HG03045 (cell line): ENCODE results near the gene RAB3C.

ENCODE experiments used
- ATAC-seq: cut with Tn5 transposase; IDR thresholded peaks from one replicate; pipeline ENCODE4 v1.9.1; 2021; ENCODE audit warnings: mild to moderate bottlenecking, moderate library complexity; ENCODE audit not compliant: unreplicated experiment

Gene RAB3C

GRCh38 chr5:58765058-58765457, 182.2 kb downstream of the RAB3C start:
- no peak for ATAC-seq

GRCh38 chr5:58767104-58767503, 184.2 kb downstream of the RAB3C start:
- ATAC-seq: no peak

GRCh38 chr5:58770136-58770535, 187.3 kb downstream of the RAB3C start:
- no peak for ATAC-seq

GRCh38 chr5:58771796-58772195, 188.9 kb downstream of the RAB3C start:
- no peak for ATAC-seq

- no peak for ATAC-seq
These were observed 191.0 kb downstream of the RAB3C start for GRCh38 chr5:58773744-58774441.

- ATAC-seq: no peak
These were observed 192.1 kb downstream of the RAB3C start for GRCh38 chr5:58774937-58775336.

- ATAC-seq: peak; percentile 76
These were observed 192.9 kb downstream of the RAB3C start for GRCh38 chr5:58775701-58776262.

GRCh38 chr5:58776559-58776958, 193.7 kb downstream of the RAB3C start:
- ATAC-seq: no peak

- ATAC-seq: no peak
These were observed 196.0 kb downstream of the RAB3C start for GRCh38 chr5:58778888-58779287.

GRCh38 chr5:58786035-58786434, 203.2 kb downstream of the RAB3C start:
- ATAC-seq: no peak

GRCh38 chr5:58786711-58787303, 203.9 kb downstream of the RAB3C start:
- ATAC-seq: peak; percentile 55

GRCh38 chr5:58787987-58788386, 205.1 kb downstream of the RAB3C start:
- no peak for ATAC-seq

GRCh38 chr5:58793888-58794657, 211.2 kb downstream of the RAB3C start:
- no peak for ATAC-seq

GRCh38 chr5:58794875-58795274, 212.0 kb downstream of the RAB3C start:
- ATAC-seq: no peak

GRCh38 chr5:58795327-58795726, 212.5 kb downstream of the RAB3C start:
- no peak for ATAC-seq

GRCh38 chr5:58797021-58797420, 214.1 kb downstream of the RAB3C start:
- ATAC-seq: no peak

- no peak for ATAC-seq
These were observed 217.5 kb downstream of the RAB3C start for GRCh38 chr5:58800356-58800755.

- no peak for ATAC-seq
These were observed 218.1 kb downstream of the RAB3C start for GRCh38 chr5:58800861-58801540.

GRCh38 chr5:58803056-58803455, 220.2 kb downstream of the RAB3C start:
- ATAC-seq: no peak

- ATAC-seq: no peak
These were observed 221.4 kb downstream of the RAB3C start for GRCh38 chr5:58804291-58804690.

- ATAC-seq: no peak
These were observed 227.2 kb downstream of the RAB3C start for GRCh38 chr5:58810086-58810485.
